Inferior parietal cortex (tissue), 1 donor: ENCODE data around the gene ZNF687.

ENCODE experiments used
- DNase-seq: peaks from one replicate; pipeline ENCODE4 v3.0.0-alpha.2; 2016; ENCODE audit errors: extremely low spot score

ZNF687 gene

DNA sequence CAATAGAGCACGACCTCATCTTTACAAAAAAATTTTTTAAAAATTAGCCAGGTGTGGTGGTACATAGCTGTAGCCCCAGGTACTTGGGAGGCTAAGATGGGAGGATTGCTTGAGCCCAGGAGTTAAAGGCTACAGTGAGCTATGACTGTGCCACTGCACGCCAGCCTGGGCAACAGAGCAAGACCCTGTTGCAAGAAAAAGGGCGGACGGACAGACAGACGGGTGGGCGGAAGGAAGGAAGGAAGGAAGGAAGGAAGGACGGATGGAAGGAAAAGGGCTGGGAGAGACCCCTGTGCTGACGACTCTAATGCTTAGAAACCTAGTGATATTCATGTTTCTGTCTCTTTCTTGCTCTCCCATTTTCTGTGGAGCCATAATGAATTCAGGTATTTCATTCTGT, 30.7 kb downstream of the ZNF687 start:
- DNase-seq, result no peak

DNA sequence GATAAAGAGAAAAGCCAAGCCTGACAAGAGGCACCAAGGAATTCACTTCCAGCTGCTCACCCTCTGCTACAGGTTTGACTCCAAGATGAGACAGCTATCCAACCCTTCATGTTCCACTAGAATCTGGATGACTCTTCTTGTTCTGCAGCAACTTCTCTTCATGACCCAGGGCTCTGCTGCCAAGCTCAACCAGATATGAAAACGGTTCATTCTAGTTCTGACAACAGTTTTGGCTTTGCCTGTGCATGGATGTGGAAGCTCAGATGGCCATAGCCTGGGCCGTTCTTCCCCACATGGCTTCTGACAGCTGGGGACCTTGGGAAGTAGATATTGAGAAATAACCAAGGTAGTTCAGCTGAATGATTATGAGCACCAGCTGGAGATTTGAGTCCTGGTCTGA, 31.4 kb downstream of the ZNF687 start:
- no peak for DNase-seq

DNA sequence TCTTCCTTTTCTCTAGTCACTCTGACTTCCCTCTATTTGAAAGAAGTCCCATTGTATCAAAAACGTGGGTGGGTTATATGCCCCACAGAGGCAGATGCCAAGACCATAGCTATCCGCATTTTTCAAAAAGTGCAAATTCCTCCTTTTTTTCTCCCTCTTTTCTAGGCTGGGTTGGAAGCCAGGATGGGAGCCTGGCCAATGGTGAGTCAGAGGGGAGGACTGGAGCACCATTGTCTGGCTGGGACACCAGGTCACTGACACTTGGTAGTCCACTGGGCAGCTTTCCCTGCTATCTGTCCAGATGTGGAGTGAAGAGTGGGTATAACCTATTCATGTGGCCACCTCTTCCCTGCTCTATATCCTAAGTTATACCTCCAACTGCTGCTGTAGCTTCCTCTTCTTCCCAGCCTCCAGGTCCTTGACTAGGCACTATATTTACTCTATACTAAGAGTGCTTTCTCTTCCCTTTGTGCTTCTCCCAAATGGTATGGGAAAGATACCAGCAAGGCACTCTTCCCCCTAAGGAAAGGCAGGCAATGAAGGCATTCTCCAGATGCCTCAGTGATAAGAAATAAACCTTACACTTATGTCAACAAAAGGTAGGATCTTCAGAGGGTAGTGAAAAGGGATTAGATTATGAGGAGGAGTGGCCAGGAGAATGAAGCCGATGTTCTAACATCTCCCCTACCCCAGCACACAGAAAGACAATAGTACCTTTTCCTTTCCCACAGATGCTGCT, 32.2 kb downstream of the ZNF687 start:
- DNase-seq, result peak; percentile 92

DNA sequence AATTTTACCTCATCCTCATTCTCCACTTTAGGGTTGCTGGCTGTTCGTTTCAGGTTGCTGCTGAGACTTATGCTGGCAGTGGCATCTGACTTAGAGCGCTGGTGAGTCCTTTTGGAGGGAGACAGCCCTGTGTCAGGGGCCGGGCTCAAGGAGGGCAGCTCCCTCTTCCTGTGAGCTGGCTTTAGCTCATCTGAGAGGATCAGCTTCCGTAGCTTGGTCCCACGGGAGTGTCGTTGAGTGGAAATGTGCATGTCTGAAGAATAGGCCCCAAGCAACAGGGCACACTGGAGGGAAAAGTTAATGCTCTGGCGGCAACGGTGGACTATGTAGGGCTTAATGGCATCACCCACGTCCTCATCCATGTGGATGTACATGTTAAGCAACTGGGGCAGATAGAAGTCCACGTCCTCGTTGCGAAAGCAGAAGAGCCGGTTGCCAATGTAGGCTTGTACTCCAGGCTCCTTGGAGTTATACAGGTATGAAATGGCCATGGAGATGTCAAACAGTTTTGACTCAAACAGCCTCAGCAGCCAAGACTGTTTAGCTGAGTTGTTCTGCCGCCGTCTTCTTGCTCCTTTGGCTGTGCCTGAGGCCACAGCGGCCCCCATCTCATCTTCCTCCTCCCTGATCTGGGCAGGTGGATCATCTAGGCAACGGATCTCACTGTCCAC, 33.6 kb downstream of the ZNF687 start:
- DNase-seq, result no peak

DNA sequence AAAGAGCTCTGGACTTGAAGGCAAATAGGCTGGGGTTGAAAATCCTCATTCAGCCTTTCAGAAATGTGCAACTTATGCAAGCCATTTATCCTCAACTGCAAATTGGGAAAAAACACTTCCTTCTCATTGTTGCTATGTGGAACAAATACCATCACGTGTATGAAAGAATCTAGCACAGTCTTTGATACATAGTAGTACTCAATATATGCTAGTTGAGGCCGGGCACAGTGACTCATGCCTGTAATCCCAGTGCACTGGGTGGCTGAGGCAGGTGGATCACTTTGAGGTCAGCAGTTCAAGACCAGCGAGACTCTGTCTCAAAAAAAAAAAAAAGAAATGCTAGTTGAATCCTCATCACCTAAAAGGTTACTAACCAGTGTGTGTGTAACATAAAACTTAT, 36.9 kb downstream of the ZNF687 start:
- no peak for DNase-seq

DNA sequence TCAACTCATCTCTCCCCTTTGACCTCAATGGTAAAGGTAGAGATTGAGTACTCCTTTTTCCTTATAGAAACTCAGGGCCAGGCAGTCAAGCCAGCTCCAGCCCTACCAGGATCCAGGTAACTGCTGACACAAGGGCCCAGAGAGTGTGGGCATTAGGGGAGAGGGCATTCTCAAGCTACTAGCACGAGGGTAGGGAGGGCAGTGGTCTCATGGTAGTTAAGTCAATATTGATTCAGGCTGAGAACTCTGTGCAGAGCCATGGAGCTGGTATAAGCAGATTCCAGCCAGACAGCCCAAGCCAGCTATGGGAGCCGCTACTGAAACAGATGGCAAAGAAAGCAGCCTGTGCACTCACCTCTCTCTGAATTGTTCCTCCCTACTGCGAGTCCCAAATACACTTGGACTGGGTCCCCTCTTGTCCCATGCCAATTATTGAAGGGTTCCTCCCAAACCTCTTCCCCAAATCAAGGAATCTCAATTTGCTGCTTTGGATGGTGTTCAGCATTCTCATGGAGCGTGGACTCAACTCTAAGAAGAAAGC, 42.4 kb downstream of the ZNF687 start:
- DNase-seq, result no peak

DNA sequence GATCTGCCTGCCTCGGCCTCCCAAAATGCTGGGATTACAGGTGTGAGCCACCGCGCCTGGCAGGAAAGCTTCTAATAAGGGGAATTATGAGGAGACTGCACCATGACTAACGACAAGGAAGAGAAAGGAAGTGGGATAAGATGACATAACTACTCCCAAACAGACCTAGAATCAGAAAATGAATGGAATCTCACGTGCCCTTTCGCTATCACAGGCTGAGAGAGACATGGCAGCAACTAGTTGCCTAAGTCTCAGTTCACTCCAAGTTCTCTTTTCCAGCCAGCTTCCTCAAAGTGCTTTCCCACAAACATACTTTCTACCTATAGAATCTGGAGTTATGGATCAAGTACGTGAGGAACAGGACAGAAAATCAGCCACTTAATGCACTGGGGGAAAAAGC, 43.1 kb downstream of the ZNF687 start:
- DNase-seq, result no peak

DNA sequence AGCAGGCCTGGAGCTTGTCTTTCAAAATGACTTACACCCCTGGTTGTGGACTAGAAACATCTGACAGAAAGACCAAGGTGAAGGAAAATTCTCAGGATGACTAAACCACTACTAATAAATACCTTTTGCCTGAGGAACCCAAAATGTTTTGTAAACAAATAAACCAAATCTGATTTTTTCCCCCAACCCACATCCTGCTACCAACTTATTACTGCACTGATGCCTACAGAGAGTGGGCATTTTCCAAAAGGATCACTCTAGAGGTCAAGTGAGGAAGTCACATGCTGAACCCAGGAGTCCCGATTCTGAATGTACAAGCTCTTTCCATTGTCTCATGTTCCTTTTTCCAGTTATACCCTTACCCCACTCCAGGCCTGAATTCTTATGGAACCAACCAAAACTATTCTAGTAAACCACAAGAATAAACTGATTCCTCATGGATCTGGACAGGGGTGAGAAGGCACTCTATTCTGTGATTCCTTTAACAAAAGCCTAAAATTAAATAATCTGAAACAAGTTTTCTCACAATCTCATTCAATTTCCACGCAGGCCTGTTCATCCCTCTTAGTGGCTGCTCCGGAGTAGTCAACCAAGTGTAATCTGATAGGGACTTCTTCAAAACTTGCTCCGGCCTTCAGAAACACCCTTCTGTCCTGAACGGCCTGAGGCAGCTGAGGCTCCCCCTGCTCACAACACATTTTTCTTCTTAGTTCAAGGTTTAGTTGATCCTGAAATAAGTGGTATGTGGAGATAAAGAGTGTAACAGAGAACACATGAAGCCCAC, 43.7 kb downstream of the ZNF687 start:
- DNase-seq, result no peak

DNA sequence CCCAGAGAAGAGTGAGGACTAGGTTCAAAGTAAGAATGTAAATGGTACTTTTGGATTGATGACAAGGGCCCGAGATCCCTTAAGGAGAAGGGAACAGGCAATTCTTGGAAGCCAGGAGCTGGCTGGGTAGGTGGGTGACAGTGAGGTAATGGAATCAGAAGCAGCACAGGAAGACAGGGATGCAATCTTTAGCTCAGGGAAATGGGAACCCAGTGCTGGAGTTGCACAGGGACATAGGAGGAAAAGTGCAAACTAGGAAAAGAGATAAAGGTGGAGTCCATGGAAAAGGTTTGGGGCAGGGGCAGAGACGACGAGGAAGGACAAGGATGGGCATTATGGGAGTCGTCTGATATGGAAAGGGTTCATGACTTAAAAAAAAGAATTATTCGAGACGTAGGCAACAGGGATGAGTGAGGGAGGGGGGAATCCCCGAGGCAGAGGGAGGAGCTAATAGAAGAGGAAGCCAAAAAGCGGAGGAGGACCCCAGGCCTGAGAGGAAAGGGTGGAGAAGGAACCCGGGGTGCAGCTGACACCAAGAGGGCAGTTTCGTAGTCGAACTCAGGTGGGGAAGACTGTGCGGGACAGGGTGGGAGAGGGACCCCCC, 44.6 kb downstream of the ZNF687 start:
- DNase-seq, result no peak

DNA sequence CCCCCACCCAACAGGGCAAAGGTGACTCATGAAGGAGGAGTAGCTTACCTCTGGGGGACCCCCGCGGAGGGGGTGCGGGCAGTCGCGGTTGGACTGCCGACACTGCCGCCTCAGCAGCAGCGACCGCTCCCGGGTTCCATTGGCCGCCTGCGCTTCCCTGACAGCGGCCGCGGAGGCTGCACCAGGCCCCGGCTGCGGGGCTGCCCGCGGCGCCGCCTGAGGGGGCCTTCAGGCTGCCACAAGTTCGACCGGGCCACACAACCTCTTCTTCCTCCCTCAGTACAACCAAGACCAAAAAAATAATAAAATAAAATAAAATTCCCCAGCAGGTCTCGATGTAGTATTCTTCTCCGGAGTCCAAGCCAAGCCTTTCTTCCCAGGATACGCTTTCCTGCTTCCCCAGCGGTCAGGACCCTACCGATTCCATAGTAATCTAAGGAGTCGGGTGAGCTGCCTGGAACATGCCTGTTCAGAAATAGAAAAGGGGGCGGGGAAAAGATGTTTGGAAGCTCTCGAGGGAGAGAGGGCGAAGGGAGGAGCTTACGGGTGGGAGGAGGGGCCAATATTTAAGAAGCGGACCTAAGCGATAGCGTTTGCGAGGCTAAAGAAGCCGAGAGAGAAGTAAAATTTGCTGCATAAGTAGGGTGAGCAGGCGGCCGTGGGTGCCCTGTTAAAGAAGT, 45.3 kb downstream of the ZNF687 start, which contains the start of gene PI4KB:
TSS of gene PI4KB (minus strand) at position 194 of the 680 bp plus-strand sequence. CDS start 10,935 bp downstream, outside the sequence.
- peak; percentile 97 for DNase-seq

DNA sequence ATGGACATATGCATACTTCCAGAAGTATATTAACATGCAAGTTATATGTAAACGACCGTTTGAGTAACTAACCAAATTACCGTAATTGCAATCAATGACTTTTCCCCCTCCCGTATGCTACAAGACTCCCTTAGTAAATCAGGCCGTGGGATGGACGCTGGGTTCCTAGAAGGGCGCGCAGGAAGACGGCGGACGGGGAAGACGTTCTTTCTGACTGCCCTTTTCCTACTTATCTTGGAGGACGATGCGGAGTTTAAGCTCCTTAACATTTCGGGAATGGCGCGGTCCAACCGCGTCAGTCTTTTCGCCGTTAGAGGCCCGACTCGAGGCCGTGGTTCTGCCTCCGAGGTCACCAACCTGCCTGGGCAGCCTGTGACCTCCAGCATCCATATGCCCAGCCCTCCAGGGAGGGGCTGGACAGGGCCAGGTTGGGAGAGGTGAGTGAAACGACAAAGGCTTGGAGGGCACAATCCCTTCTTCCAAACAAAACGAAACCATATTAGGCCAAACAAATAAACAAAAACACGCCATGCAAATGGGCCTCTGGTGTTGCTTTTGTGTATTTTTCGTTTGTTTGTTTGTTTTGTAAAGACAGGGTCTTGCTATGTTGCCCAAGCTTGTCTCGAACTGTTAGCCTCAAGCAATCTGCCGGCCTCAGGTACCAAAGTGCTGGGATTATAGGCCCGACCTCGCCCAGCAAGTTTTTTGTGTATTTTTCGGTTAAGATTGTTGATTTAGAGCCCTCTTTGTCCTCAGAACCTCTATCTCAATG, 46.0 kb downstream of the ZNF687 start:
- no peak for DNase-seq

DNA sequence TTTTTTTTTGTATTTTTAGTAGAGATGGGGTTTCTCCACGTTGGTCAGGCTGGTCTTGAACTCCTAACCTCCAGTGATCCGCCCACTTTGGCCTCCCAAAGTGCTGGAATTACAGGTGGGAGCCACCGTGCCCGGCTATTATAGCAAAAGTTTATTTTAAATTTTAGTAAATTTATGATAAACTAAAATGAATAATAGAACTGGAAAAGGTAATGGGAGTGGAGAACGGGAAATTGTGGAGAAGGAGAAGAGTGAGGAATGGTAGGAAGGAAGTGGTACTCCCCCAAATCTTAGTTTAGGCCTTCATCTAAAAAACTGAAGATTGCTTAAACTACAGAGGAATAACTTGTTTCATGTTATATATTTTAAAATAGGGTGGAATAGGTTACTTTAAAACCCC, 52.7 kb downstream of the ZNF687 start:
- no peak for DNase-seq

DNA sequence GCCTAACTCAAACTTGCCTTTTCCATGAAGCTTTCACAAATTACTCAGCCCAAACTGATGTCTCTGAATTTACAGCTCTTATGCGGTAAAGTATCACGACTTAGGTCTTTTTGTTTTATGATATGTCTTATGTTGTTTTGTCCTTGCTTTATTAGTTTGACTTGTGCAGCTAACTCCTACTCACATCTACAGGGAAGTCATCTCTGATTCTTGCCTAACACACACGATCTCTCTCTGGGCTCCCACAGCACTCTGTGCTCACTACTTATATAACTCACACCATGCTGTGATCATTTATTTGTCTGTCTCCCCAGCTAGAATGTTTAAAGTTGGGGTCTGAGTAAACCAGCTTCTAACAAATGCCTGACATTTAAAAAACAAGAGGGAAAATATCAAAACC, 54.5 kb downstream of the ZNF687 start:
- DNase-seq, result no peak

DNA sequence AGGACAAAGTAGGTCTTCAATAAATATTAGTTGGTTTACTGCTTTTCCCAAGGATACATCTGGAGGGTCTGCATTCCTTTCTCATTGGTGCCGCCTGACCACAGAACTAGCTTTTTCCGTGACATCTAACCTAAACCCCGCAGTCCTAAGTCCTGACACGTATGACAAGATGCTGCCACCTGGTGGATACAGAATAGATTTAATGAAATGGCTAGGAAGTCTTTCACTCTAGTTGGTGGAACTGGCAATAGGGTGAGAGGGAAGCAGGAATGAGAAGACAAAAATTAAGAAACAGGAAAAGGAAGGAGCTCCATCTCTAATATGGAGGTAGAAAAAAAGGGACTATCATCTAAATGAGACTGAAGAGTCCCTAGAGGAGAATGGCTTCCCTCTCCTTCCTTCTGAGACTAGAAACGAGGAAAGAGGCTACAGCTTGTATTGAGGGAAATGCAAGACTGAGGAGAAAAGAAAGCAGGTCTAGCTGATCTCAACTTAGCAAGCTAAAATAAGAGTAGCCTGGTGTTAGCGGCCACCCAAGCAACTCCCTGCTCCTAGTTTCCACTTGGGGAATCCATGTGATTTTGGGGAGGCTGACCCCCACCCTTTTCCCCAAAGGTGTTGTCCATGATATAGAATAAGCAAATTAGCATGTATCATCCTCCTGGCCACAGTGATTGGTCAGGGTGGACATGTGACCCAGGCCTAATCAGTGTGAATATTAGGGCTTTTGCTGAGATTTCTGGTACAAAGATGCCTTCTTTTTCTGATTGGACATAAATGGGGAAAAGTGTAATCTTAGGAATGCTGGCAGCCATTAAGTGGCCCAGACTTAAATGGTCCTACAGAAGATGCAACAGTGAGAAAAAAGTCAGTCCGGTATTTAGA, 59.0 kb downstream of the ZNF687 start:
- peak; percentile 96 for DNase-seq
